MV-4-11 (cell line): ENCODE measurements around the gene FBXL4.
A peak's percentile ranks its signal among the peaks of the same experiment; 100 is the strongest.
"Not testable (repeated sequence)": the region's sequence is repeated elsewhere in the genome, so short reads cannot be mapped to it uniquely, and the experiment has no call there.

ENCODE experiments used
- DNase-seq: peaks from one replicate; lab custom pipeline; 2025; lab: John Stamatoyannopoulos, UW

FBXL4 gene

DNA sequence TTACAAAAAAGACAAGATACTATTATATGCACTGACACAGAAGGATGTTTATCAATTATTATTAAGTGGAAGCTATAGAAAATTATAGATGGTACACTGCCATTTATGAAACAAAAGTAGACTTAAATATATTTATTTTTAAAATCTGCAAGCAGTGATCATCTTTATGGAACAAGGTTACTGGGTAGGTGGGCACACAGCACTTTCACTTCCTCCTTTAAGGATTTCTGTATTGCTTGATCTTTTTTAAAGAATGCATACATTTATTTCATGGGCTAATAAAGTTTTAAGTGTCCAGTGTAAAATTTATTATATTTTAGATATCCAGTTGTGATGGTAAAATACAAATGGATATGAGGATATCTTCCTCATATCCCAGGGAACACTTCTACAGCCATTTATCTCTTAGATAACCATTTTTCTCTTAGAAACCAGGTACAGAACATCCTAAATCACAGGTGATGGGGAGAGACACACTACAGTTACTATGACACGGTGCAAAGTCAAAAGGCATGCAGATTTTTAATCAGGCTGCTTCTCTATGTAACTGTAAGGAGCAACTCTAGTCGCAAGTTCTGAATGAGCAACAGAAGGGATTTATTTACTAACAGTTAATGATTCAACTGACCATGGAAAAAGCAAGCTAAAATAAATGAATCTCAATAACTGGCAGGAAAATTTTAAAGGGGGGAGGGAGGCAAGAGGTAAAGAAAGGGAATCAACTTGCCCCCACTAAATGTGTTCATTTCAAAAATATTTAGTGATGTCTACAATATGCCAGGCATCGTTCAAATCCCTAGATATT lies 2.2 kb downstream of the FBXL4 start:
- DNase-seq: no peak

DNA sequence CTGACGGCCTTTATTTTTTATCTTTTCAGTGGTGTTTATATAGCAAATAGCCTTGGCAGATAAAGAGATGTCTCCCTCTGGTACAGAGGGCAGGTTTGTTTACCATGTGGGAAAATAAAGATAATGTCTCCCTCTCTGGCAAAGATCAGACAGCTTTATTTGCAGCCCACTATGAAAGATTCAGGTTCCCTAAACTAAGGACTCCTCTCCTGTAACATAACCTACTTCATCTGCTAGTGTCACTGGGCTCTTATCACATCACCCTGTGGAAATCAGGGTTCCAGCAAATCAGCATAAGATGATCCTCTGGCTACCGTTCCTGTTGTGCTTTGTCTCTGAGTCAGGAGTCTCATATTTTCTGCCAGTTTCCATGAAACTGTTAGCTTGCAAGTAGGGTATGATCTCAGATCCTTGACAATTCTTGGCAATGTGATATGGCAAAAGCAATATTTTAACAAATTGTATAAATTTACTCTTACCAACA lies 3.1 kb downstream of the FBXL4 start:
- DNase-seq: no peak

DNA sequence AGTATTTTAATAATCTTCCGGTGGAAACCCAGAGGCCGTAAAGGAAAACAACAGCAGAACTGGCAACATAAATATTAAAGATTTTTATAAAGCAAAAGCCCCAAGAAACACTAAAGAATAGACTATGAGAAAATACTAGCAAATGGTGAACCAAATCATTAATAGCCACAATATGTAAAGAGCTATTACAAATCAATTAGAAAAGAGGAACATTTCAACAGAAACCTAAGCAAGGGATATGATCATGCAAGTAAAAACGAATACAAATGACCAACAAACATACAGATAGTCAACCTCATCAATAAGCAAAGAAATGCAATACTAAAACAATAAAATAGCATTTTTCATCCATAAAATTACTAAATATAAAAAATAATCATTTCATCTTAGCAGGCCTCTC lies 3.6 kb downstream of the FBXL4 start:
- DNase-seq: no peak

DNA sequence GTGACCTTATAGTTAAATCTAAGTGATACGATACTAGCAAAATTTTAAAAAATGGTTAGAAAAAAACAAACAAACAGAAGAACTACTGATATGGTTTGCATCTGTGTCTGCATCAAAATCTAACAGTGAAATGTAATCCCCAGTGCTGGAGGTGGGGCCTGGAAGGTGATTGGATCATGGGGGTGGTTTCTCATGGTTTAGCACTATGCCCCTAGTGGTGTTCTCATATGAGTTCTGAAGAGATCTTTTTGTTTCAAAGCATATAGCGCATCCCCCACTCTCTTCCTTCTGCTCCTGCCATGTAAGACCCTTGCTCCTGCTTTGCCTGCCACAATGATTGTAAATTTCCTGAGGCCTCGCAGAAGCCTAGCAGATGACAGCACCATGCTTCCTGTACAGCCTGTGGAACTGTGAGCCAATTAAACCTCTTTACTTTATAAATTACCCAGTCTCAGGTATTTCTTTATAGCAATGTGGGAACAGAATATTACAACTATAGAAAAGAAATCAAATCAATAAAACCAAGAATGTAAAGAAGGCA lies 5.4 kb downstream of the FBXL4 start:
- no peak for DNase-seq

DNA sequence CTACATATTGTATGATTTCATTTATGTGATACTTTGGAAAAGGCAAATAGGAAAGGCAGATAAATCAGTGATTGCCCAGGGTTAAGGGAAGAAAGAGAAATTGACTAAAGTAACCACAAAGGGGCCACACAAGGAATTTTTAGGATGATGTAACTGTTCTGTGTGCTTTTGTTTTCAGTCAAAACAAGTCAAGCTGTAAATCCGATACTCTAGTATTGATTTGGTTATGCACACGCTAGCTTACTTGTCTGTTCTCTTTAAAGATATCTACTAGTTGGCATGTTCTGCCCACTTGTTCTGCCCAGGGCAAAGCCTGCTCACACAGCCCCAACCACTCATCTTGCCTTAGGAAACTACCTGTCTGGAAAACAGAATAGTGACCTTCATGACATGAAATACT lies 6.4 kb downstream of the FBXL4 start:
- DNase-seq: no peak

DNA sequence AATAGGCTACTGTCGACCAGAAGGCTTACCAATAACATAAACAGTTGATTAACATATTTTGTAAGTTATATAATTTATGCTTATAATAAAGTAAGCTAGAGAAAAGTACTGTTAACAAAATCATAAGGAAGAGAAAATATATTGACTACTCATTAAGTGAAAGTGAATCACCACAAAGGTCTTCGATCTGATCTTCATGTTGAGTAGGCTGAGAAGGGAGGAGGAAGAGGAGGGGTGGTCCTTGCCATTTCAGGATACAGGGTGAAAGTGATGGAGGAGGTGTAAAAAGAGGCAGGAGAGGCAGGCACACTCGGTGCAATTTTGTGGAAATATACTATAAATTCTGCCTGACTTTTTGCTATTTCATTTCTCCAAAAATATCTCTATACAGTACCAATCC lies 10.4 kb downstream of the FBXL4 start:
- no peak for DNase-seq

DNA sequence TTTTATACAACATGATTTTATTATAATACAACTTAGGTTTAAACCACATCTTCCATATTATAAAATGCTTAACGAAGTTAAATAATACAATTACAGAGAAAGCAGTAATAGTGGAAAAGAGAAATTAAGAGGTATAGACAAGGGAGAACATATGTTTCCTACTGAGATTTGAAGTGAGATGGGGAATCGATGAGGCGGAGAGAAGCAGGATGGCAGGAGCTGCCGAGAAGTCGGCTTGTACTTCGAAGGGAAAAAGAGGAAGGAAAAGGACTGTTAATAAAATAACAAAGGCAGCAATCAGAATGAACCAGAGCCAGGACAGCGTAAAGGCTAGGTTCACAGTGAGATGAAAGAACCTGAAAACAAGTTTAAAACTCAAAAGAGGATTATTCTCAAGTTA lies 15.4 kb downstream of the FBXL4 start:
- no peak for DNase-seq

DNA sequence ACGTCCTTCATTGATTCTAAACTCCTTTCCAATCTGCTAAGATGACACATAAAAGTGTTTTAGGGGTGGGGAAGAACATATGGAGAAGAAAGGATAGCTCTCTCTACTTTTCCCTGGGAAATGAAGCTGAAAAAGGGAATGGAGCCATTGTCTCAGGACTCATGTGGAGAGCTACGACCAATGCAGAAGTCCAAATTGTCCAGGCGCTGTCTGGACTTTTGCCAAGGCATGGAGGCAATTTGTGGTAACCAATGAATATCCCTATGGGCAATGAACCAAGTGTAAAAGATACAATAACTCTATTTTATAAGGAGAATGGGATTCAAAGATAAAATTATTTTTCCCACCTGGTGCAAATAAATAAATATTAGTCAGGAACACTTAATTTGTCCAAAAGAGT lies 16.1 kb downstream of the FBXL4 start:
- DNase-seq: no peak

DNA sequence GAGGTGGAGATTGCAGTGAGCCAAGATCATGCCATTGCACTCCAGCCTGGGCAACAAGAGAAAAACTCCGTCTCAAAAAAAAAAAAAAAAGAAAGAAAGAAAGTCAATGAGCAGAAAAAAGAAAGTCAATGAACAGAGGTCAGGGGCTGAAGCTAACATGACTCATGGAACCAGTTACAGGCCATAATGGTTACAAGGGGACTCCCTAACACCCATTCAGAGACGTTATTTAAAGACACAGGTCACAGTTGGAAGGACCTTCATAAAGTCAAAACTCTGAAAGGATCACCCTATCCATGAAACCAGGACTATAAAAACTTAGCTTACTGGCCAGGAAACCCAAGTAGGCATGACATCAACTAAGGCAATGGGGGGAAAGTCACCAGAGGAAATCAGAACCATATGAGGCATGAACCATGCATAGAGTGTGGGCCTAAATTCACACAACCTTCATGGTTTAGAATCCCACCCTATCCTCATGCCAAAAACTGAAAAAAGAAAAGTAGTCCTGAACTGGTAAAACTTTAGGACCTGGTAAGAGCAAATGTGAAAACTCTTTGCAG lies 18.2 kb downstream of the FBXL4 start:
- no peak for DNase-seq

DNA sequence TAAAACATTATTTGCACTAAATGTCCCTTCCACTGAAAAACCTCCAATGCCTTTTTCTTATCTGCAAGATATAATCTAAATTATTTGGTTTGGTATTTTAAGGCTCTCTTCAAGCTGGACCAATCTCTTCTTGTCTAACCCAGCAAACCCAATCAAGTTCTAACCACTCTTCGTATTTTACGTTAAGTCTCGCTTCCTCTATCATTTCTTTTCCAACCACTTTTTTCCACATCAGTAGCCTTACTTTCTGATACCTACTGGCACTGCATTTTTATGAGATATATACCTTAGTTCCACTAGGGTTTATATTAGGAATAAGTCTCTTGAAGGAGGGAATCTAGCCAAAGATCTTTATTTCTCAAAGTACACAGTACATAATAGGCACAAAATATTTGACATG lies 19.1 kb downstream of the FBXL4 start:
- DNase-seq: no peak

DNA sequence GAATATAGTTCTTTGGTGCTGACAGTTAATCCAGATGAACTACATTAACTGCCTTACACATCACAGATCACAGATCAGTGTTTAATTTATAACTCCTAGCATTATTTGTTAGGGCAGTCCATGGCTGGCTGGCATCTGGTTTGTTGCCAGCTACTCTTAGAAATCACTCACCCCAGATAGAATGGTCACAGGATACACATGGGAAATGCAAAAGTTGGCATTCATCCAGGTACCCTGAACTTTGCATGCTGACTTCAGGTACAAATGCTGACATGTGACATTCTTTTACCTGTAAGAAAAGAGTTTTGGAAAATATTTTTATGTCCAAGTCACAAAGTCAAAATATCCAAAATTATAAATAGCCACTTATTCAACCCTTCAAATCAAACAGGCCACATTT lies 20.2 kb downstream of the FBXL4 start:
- DNase-seq: no peak

DNA sequence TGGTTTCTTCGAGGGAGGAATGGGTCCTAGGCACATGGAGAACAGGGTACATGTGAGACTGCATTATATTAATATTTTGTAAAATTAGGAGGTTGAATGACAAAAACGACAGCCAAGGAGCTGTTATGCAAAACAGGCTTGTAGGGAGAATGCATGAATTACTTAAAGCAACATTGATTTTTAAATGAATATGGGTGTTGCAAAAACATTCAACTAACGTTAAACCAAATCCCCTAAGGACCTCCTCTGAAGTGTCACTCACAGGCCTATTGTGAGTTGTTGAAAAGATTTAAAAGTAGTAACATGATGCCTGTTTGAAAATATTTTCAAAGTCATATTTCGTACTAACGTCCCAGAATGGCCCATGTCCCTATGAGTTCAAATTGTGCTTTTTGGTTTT lies 21.9 kb downstream of the FBXL4 start:
- no peak for DNase-seq

DNA sequence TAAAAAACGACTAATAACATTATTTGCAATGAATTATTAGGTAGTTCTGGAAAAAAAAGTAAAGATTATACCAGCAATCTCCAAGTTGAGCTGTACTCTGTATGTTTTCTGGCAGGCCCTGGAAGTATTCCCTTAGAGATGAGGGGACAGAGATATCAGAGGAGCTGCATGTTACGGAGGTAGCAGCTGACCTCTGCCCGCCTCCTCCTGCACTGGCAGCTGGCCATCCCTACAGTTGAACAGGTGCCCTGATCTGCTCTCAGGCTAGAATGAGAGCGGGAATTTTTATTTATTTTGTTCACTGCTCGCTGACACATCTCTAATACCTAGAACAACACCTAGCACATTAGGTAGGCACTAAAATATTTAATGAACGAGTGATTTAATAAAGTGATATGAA lies 23.1 kb downstream of the FBXL4 start:
- DNase-seq: no peak

DNA sequence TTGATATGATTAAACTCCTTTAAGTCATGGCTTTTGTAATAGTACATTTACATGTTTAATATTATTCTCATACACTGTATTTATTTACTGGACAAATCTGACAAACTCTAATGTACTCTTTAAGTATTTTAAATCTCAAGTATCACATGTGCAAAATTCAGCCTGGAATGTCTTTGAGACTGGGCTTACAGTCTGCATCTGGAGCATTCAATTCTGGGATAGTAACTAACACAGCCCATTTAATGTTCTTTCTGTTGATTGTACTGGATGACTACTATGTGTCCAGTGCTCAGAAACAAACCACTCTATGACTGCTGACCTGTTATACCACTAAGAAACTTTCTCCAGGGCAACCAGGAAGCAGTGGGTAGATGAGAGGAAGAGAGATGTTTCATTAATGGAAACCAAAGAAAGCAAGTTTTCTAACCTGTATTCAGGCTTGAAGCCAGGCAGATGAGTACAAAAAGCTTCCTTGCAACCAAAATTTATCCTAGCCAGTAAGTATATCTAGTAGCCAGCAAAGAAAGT lies 26.8 kb downstream of the FBXL4 start:
- DNase-seq: no peak

DNA sequence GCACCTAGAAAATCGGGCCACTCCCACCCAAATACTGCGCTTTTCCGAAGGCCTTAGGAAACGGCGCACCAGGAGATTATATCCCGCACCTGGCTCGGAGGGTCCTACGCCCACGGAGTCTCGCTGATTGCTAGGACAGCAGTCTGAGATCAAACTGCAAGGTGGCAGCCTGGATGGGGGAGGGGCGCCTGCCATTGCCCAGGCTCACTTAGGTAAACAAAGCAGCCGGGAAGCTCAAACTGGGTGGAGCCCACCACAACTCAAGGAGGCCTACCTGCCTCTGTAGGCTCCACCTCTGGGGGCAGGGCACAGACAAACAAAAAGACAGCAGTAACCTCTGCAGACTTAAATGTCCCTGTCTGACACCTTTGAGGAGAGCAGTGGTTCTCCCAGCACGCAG lies 36.8 kb downstream of the FBXL4 start:
- DNase-seq: not testable (repeated sequence)

DNA sequence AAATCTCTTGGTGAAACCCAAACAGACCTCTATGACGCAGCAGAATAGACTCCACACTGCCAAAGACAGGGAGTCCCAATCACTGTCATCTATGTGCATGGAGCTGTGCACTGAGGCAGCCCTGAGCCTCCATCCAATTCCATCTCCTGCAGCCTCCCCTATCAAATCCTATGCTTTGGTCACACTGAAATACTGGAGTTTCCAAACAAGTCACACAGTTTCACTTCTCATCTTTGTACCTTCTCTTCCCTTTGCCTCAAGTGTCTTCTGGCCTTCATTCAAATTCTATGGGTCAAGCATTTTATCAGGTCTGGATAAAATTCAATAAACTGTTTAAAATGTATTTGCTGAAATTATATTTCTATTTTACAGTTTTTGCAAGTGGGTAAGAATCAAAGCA lies 38.5 kb downstream of the FBXL4 start:
- peak; percentile 49 for DNase-seq

DNA sequence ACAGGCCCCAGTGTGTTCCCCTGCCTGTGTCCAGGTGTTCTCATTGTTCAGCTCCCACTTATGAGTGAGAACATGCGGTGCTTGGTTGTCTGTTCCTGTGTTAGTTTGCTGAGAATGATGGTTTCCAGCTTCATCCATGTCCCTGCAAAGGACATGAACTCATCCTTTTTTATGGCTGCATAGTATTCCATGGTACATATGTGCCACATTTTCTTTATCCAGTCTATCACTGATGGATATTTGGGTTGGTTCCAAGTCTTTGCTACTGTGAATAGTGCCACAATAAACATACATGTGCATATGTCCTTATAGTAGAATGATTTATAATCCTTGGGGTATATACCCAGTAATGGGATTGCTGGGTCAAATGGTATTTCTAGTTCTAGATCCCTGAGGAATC lies 41.4 kb downstream of the FBXL4 start:
- not testable (repeated sequence) for DNase-seq

DNA sequence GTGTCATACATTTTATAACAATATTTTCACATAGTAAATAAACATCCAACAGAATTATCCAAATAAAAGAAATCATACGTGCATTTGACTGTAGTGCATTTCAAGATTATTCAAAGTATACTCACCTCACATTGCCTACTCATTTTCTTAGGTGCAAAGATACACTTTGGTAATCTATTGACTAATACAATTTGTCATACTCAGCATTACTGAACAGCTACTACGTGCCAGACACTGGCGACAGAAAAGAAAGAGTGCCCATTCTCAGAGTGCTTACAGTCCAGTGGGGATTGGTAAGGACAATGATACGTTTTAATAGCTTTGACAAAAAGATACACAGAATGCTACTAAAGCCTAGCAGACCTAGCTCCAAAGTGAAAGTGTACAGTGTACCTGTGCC lies 42.0 kb downstream of the FBXL4 start:
- DNase-seq: no peak

DNA sequence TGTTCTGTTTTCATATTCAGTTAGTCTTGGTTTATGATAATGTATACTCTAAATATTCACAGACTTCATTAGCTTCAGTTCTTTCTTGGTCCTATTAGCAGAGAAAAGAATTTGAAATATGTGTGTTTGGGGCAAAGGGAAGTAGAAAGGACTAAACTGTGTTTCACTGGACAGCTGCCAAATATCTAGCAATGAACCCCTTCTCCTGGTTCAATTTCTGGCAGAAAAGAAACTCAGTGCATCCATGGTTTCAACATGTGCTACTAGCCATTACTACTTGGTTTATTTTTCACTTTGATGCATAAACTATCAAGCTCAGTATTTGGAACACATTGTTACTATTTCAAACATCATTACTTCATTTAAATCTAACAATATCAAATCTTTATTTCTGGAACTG lies 43.6 kb downstream of the FBXL4 start:
- DNase-seq: no peak

DNA sequence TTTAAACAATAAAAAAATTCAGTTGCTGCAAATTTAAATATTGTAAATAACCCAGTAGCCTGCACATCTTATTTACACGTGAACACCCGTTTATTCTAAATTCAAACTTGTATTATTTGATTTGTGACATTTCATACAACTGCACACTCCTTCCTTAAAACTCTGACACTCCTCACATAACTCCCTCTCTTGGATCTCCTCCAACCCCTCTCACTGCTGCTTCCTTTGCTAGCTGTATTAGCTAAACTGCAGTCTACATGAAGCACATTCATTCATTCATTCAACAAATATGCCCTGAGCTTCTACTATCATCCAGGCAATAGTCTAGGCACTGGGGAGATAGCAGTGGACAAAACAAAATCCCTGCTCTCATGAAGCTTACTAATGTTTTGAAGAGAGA lies 47.0 kb downstream of the FBXL4 start:
- no peak for DNase-seq

DNA sequence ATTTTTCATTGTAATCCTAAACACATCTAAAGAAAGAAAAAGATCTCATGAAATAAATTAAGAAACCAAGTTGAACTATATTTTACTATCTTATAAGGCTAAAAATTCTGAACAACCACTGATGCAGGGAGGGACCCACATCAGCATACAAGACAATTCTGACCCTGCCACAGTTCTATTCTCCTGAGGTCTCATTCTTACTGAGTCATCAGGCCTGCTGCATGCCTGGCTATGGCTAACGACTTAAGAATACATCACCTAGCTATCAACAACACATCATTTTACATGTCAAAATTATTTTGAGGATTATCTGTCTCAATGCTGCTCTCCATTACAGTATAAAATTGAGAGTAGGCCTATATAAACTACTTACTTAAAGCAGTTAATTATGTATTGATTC lies 52.9 kb downstream of the FBXL4 start:
- no peak for DNase-seq

DNA sequence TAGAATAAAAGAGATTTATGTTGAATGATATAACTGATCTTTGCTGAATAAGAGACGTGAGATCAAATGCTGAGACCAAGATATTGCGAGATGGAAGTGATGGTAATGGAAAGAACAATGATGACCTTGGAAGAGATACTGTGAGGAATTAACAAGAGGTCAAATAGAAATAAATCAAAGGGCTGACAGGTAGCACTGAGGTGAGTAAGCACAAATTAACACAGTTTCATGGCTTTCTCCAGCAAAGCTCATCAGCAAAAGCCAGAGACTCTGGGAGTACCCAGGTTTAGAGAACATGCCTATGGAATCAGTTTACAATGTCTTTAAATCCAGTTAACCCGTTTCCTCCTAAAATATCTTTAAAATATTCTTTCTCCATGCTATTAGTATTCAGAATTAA lies 60.1 kb downstream of the FBXL4 start:
- no peak for DNase-seq

DNA sequence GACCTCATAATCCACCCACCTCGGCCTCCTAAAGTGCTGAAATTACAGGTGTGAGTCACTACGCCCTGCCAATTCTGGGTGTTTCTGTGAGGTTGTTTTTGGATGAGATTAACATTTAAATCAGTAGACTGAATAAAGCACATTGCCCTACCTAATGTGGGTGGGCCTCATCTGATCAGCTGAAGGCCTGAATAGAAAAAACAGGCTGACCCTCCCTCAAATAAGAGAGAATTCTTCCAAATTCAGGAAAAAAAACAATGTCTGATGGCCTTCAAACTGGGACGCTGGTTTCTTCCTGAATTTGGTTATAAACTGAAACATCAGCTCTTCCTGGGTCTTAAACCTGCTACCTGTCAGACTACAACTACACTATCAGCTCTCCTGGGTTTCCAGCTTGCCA lies 62.4 kb downstream of the FBXL4 start:
- no peak for DNase-seq
